Spleen (tissue), 7 donors: ENCODE measurements around the gene ACVR1.

ENCODE experiments used
- CTCF ChIP-seq, 11 experiments: fragments of 200-600 bp in 7 of 11; fragments of 450-650 bp in 4 of 11; sonication (generic) in 4 of 11; IDR thresholded peaks in 8 of 11; conservative IDR thresholded peaks in 3 of 11; 1 replicate in 7 of 11; 2 replicates in 4 of 11; pipeline versions ENCODE4 v1.4.0 to v1.8.0; 2016 to 2021; ENCODE audit warnings: antibody characterized with exemption in 11 of 11, inconsistent platforms in 4 of 11, mild to moderate bottlenecking in 1 of 11
- POLR2A ChIP-seq, 3 donors: fragments of 450-650 bp; IDR thresholded peaks; one replicate each; pipeline ENCODE4 v1.5.1; 2017; ENCODE audit warnings: antibody characterized with exemption in 3 of 3, mild to moderate bottlenecking in 1 of 3
- POLR2AphosphoS5 ChIP-seq, 3 donors: sonication (generic); formaldehyde crosslinking; IDR thresholded peaks; one replicate each; pipeline ENCODE4 v1.5.1; 2017; ENCODE audit warnings: antibody characterized with exemption in 3 of 3
- donor health status: DM: no; HTN: no; CAD: no; lungs with moderate emphysema.
- donor health status: DM: no; HTN: no; CAD: no.
- donor health status: DM: no; HTN: no; CAD: no.

GRCh38 chr2:157902692-157903091 is 26.6 kb upstream of the ACVR1 start:
- no peak for TF ChIP-seq POLR2A (IDR thresholded peaks at IDR 0.05)
- TF ChIP-seq CTCF (IDR thresholded peaks at IDR 0.05 in 8 of 11, conservative IDR thresholded peaks at IDR 0.05 in 3 of 11): no peak
- TF ChIP-seq POLR2AphosphoS5 (IDR thresholded peaks at IDR 0.05): no peak
